NCI-H2107 treated with DMSO at 0.1 percent for 48 hours (cell line): ENCODE measurements around the gene TFF1.
"Not testable (repeated sequence)": the region's sequence is repeated elsewhere in the genome, so short reads cannot be mapped to it uniquely, and the experiment has no call there.

Experiments used
- DNase-seq: peaks from one replicate; lab custom pipeline; 2025; ENCODE audit not compliant: unreplicated experiment; lab: John Stamatoyannopoulos, UW

The TFF1 gene

GRCh38 chr21:42366292-42367010 is at the start of gene TFF1:
TFF1 (minus strand) TSS chr21:42366535; CDS start chr21:42366495, 40 bp downstream.
- no peak for DNase-seq

DNA sequence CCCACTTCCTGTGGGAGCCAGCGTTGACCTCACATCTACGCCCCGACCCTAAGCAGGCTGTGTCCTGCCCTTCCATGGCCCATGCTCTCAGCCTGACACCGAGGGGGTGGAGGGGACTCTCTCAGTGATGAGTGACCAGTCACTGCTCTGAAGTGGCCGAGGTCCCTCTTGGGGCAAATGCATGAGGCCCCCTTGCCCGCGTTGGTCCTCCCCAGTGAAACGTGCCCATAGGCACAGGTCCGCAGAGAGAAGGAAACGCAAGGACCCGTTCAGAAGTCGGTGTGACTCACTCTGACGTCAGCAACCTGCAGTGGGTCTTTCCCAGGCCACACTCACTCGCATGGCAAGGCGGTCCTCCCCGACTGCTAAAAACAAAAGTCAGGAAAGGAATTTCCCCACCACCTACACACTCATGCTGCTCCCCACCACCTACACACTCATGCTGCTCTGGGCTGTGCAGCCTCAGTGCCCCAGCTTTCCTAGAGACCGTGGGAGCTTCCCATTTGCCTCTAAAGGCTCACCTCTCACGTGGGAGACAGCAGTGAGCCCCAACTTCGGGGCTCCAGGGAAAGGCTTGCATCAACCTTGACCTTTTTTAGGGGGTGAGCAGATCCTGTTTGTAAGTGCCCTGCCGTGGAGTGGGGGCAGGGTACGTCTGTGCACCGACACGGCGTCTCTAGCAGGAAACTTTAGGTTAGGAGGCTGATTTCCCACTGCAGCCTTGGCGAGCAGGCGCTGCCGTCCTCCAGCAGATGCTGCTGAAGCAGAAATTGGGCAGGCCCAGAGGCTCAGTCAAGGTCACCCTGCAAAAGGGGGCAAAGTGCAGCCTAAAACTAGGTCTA is 48.8 kb upstream of the TFF1 start:
- DNase-seq: no peak

GRCh38 chr21:42414553-42414927 is 48.2 kb upstream of the TFF1 start:
- DNase-seq: no peak

DNA sequence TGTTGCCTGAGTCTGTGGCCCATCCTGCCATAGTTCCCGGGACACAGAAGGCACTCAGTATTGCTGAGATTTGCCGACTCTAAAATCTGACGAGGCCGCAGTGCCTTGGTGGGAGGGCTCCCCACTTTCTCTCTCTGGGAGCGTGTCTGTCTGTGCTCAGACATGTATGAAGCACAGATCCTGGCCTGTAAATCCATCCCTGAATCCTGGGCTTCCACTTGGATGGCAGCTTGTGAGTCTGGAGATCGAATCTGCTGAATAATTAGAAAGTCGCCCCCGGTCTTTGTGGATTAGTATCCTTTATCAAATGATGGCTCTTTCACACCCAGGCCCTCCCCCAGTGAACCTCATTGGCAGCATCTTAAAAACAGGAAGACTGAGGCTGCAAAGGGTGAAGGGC is 47.7 kb upstream of the TFF1 start:
- DNase-seq: no peak

DNA sequence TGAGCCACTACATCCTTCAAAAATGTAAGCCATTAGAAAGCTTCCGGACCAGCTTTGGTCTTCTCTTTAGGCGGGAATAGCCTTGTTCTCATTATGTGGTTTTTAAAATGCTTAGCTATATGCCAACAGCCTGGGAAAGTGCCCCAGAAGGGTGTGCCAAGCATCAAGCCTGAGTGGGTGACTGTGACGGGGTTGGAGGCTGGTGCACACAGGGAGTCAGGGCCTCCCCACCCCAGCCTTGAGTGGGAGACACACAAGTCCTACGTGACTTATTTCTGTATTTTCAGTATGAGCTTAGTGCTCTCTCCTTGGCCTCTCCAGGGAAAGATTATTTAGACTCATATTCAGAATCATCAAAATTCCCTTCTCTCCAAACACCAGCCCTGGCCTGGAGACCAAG is 47.2 kb upstream of the TFF1 start:
- no peak for DNase-seq

DNA sequence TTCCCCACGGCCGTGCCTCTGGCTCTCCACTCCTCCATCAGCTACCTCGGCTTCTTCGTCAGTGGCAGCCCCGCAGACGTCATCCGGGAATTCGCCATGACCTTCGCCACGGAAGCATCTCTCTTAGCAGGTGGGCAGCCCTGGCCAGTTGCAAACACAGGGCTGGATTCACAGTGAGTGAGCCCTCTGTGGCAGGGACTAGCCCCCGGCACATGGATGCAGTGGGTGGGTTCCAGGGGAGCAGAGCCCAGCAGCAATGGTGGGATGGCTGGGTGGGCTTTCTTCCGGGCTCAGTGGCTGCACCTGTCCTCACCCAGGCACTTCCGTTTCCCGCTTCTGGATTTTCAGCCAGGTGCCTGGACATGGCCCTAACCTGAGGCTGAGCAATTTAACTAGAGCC is 46.8 kb upstream of the TFF1 start:
- no peak for DNase-seq

DNA sequence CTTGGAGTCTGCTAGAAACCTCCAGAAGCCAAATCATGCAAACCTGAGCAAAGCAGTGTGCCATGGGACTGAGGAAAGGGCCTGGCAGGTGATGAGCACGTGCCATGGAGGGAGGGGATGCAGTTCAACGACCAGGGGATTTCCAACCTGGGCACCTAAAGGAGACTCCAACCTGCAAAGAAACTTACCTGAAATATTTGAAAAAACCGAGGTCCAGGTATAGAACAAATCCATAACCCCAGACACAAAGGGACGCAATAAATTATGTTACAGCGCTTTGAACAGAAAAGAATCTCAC is 46.2 kb upstream of the TFF1 start:
- no peak for DNase-seq

DNA sequence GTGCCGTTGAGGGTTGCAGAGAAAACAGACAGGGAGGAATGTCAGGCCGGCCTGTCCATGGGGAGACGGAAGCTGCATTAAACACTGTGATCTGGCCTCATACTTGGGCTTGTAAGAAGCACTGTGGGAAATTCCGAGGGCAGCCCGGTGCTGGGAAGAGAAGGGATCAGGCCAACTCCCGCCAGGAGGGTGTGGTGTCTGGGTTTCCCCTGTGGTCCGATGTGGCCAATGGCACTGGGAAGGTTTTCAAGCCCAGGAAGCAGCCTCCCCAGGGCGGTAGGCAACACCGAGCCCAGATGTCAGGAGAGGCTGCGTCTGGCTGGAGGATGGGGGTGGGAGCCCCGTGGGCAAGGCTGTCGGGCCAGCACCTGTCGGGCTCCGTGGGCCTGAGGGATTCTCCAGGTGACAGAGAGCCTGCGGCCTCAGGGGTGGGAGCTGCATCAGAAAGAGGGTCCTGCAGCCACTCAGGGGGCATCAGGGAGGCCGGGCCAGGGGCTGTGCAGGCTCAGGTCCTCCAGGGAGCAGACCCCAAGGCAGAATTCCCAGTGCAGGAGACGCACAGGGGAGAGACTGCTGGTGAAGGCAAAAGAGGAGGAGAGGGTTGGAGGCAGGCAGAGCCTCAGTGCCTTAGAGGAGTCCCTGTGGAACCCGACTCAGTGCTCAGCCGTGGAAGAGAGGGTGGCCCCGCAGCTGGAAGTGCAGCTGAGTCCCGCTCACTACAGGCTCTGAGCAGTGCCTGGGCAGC is 45.7 kb upstream of the TFF1 start:
- no peak for DNase-seq

DNA sequence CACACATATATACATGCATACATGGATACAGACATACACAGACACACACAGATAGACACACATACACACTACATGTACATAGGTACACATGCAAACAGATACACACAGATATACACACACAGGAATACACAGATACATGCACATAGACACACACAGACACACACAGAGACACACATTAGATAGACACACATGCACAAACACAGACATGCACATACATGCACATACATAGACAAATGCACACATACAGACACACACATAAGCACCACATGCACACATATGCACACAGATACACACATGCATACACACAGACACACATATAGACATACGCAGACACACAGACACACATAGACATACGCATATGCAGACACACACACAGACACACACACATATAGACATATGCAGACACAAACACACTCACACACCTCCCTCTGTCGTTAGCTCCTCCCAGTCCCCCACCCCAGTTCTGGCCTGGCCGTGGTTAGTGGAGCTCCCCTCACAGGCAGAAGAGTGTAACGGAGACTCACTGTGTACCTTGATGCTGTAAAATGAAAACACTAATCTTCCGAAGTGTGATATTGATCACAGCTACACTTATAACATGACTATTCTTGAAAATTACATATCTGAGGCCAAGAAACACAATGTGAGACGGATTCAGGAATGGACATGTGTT is 45.0 kb upstream of the TFF1 start:
- DNase-seq: no peak

GRCh38 chr21:42409366-42409765 is 43.0 kb upstream of the TFF1 start:
- DNase-seq: no peak

- not testable (repeated sequence) for DNase-seq
These were observed 42.4 kb upstream of the TFF1 start for GRCh38 chr21:42408718-42409117.

- DNase-seq: no peak
These were observed 41.1 kb upstream of the TFF1 start for GRCh38 chr21:42407476-42407875.

GRCh38 chr21:42406866-42407265 is 40.5 kb upstream of the TFF1 start:
- DNase-seq: no peak

DNA sequence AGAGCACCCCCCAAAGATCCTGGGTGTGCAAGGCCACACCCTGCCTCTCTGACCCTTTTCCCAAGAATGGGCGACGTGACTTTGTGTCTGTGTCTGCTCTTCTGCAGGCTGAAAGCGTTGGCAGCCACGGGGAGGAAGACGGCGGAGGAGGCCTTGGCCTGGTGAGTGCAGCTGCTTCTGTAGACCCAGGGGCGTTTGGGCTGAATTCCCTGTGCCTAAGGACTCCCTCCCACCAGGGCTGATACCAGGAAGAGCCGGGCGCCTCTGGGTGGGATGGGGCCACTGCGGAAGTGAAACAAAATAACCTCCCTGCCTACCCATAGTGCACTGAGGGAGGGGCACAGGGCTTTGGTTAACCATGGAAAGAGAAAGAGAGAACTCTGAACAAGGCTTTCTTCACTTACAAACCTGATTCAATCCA is 39.9 kb upstream of the TFF1 start:
- no peak for DNase-seq

- no peak for DNase-seq
These were observed 39.0 kb upstream of the TFF1 start for GRCh38 chr21:42405064-42406013.

DNA sequence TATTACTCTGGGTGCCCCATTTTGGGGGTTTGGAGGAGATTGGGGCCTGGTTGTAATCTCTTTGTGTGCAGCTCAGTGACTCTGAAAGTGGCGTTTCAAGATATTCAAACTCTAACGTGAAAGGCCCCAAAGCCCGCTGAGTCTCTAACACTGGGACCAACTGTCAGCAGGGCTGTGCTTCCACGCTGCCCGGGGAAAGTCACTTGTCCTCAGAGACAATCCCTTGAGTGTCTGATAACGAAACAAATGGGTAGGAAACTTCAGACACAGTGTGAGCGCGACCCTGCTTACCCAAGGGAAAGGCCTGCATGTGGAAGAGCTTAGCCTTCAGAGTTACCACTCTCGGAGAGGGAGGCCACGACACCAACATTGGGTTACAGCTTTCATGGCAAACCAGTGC is 38.2 kb upstream of the TFF1 start:
- DNase-seq: no peak

- no peak for DNase-seq
These were observed 37.4 kb upstream of the TFF1 start, which contains the start of gene UBASH3A for GRCh38 chr21:42403611-42404231. UBASH3A (plus strand) TSS chr21:42403902; CDS start chr21:42403946, 44 bp downstream.

DNA sequence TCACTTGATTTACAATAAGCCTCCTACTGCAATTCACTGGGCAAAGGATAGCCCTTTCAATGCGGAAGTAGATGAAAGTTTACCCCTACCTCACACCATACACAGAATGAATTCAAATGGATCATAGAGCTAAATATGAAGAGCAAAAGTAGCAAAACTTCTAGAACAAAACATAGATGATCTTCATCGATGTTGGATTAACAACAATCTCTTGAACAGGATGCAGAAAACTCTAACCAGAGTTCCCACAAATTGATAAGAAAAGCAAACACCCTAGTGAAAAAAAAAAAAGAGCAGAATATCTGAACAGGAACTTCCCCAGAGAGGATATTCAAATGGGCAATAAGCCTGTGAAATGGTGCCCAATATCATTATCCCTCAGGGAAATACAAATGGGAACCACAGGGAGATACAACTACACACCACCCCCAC is 35.5 kb upstream of the TFF1 start:
- DNase-seq: no peak

- no peak for DNase-seq
These were observed 34.8 kb upstream of the TFF1 start for GRCh38 chr21:42401154-42401553.

GRCh38 chr21:42400525-42400924 is 34.2 kb upstream of the TFF1 start:
- no peak for DNase-seq
